KMS-11 (cell line): ENCODE measurements around the gene PNPO.

Experiments used
- H2AFZ ChIP-seq: fragments of 200-600 bp; sonication (generic); 2 replicates; pipeline ENCODE4 v1.6.1; 2016; ENCODE audit warnings: antibody characterized with exemption, mixed run types, low read depth
- H3K27ac ChIP-seq: fragments of 200-600 bp; sonication (generic); 2 replicates; pipeline ENCODE4 v1.6.1; 2016; ENCODE audit warnings: mild to moderate bottlenecking, mixed run types
- H3K27me3 ChIP-seq: fragments of 200-600 bp; sonication (generic); 2 replicates; pipeline ENCODE4 v1.6.1; 2017; ENCODE audit warnings: mild to moderate bottlenecking, low read depth, mixed run types, moderate library complexity; ENCODE audit not compliant: insufficient read depth
- H3K36me3 ChIP-seq: fragments of 200-600 bp; sonication (generic); 2 replicates; pipeline ENCODE4 v1.6.1; 2017; ENCODE audit warnings: mild to moderate bottlenecking, mixed run types; ENCODE audit not compliant: insufficient read depth
- H3K4me1 ChIP-seq: fragments of 200-600 bp; sonication (generic); 2 replicates; pipeline ENCODE4 v1.6.1; 2016; ENCODE audit warnings: mild to moderate bottlenecking, low read depth, mixed run types; ENCODE audit not compliant: poor library complexity, severe bottlenecking
- H3K4me2 ChIP-seq: fragments of 200-600 bp; sonication (generic); 2 replicates; pipeline ENCODE4 v1.7.0; 2016; ENCODE audit warnings: mild to moderate bottlenecking, mixed run types
- H3K4me3 ChIP-seq: fragments of 200-600 bp; sonication (generic); IDR thresholded peaks from 2 replicates; pipeline ENCODE4 v1.6.1; 2017; ENCODE audit warnings: low read depth, low read length, mixed read lengths; ENCODE audit not compliant: insufficient read depth
- H3K79me2 ChIP-seq: fragments of 200-600 bp; sonication (generic); 2 replicates; pipeline ENCODE4 v1.6.1; 2016; ENCODE audit warnings: low read depth, mixed run types; ENCODE audit not compliant: insufficient read depth
- H3K9ac ChIP-seq: fragments of 200-600 bp; sonication (generic); 2 replicates; pipeline ENCODE4 v1.6.1; 2016; ENCODE audit warnings: mild to moderate bottlenecking, mixed run types
- H4K20me1 ChIP-seq: fragments of 200-600 bp; sonication (generic); 2 replicates; pipeline ENCODE4 v1.6.1; 2016; ENCODE audit warnings: mild to moderate bottlenecking, mixed run types; ENCODE audit not compliant: insufficient read depth
- CTCF ChIP-seq: fragments of 200-600 bp; sonication (generic); conservative IDR thresholded peaks from 2 replicates; pipeline ENCODE4 v1.6.1; 2017; ENCODE audit warnings: low read depth, mild to moderate bottlenecking, antibody characterized with exemption, low read length, moderate library complexity, mixed read lengths

PNPO gene

GRCh38 chr17:47899643-47900042 lies 41.7 kb upstream of the PNPO start:
- Histone ChIP-seq H3K79me2 (peaks cover 12% of the 10 kb centered on the region; the same call in 1 of the 2 replicates), H3K27me3 (no peaks in the 10 kb centered on the region), H3K9ac (no peak overlapping the region), H3K4me1 (peaks cover 13% of the 10 kb centered on the region), H3K4me3 (no peak overlapping the region), H3K27ac (no peak overlapping the region), H2AFZ (no peak overlapping the region), H3K4me2 (no peak overlapping the region), H3K36me3 (no peaks in the 10 kb centered on the region), H4K20me1 (no peaks in the 10 kb centered on the region)
- no peak for TF ChIP-seq CTCF

GRCh38 chr17:47901423-47901822 lies 39.9 kb upstream of the PNPO start:
- Histone ChIP-seq H3K9ac (no peak overlapping the region), H3K36me3 (no peaks in the 10 kb centered on the region), H4K20me1 (no peaks in the 10 kb centered on the region), H3K4me3 (no peak overlapping the region), H3K4me2 (no peak overlapping the region), H3K27ac (no peak overlapping the region), H3K4me1 (peaks cover 10% of the 10 kb centered on the region), H2AFZ (no peak overlapping the region), H3K79me2 (peaks cover 12% of the 10 kb centered on the region; the same call in 1 of the 2 replicates), H3K27me3 (no peaks in the 10 kb centered on the region)
- TF ChIP-seq CTCF: no peak

- peaks cover 8% of the 10 kb centered on the region for H3K4me1 ChIP-seq
- TF ChIP-seq CTCF: no peak
- no peak overlapping the region for H3K9ac ChIP-seq
- no peaks in the 10 kb centered on the region for H3K27me3 ChIP-seq
- no peak overlapping the region for H3K4me3 ChIP-seq
- no peaks in the 10 kb centered on the region for H4K20me1 ChIP-seq
- no peaks in the 10 kb centered on the region for H3K36me3 ChIP-seq
- H3K27ac ChIP-seq: no peak overlapping the region
- peaks cover 5% of the 10 kb centered on the region; the same call in 1 of the 2 replicates for H3K79me2 ChIP-seq
- no peak overlapping the region for H3K4me2 ChIP-seq
- no peak overlapping the region for H2AFZ ChIP-seq
Measured at GRCh38 chr17:47902039-47902744, 39.2 kb upstream of the PNPO start.

- H3K4me2 ChIP-seq: no peak overlapping the region
- no peak for TF ChIP-seq CTCF
- H4K20me1 ChIP-seq: no peaks in the 10 kb centered on the region
- no peak overlapping the region for H3K9ac ChIP-seq
- H3K27ac ChIP-seq: no peak overlapping the region
- H2AFZ ChIP-seq: no peak overlapping the region
- H3K27me3 ChIP-seq: no peaks in the 10 kb centered on the region
- no peaks in the 10 kb centered on the region for H3K36me3 ChIP-seq
- no peak overlapping the region for H3K4me3 ChIP-seq
- H3K79me2 ChIP-seq: no peaks in the 10 kb centered on the region
- peaks cover 9% of the 10 kb centered on the region for H3K4me1 ChIP-seq
Measured at GRCh38 chr17:47905221-47905733, 36.1 kb upstream of the PNPO start.
